GM21390 (cell line): ENCODE results near the gene SNCA.

Experiments used
- ATAC-seq: cut with Tn5 transposase; IDR thresholded peaks from one replicate; pipeline ENCODE4 v1.9.1; 2021; ENCODE audit not compliant: unreplicated experiment

The SNCA gene

GRCh38 chr4:89708903-89709421 is 128.0 kb downstream of the SNCA start:
- ATAC-seq: no peak

- ATAC-seq: no peak
Observed at GRCh38 chr4:89707467-89707866, 129.5 kb downstream of the SNCA start.

- no peak for ATAC-seq
Observed at GRCh38 chr4:89704651-89705395, 132.1 kb downstream of the SNCA start.

GRCh38 chr4:89703829-89704590 is 133.0 kb downstream of the SNCA start:
- ATAC-seq: no peak

- ATAC-seq: no peak
Observed at GRCh38 chr4:89700766-89701423, 136.1 kb downstream of the SNCA start.

- ATAC-seq: no peak
Observed at GRCh38 chr4:89685690-89686089, 151.3 kb downstream of the SNCA start.

- no peak for ATAC-seq
Observed at GRCh38 chr4:89685277-89685676, 151.7 kb downstream of the SNCA start.

GRCh38 chr4:89684536-89684935 is 152.4 kb downstream of the SNCA start:
- ATAC-seq: no peak

- ATAC-seq: no peak
Observed at GRCh38 chr4:89682808-89683207, 154.2 kb downstream of the SNCA start.

GRCh38 chr4:89681671-89682070 is 155.3 kb downstream of the SNCA start:
- ATAC-seq: no peak

- ATAC-seq: no peak
Observed at GRCh38 chr4:89681219-89681618, 155.7 kb downstream of the SNCA start.

- ATAC-seq: no peak
Observed at GRCh38 chr4:89674876-89675459, 162.0 kb downstream of the SNCA start.
